CMK (cell line): Measurements from ENCODE around the gene XK.
"Not testable (repeated sequence)": the region's sequence is repeated elsewhere in the genome, so short reads cannot be mapped to it uniquely, and the experiment has no call there.

ENCODE experiments used
- DNase-seq: peaks from one replicate; pipeline ENCODE4 v3.0.0-alpha.2; 2010; ENCODE audit warnings: low read depth

XK gene

DNA sequence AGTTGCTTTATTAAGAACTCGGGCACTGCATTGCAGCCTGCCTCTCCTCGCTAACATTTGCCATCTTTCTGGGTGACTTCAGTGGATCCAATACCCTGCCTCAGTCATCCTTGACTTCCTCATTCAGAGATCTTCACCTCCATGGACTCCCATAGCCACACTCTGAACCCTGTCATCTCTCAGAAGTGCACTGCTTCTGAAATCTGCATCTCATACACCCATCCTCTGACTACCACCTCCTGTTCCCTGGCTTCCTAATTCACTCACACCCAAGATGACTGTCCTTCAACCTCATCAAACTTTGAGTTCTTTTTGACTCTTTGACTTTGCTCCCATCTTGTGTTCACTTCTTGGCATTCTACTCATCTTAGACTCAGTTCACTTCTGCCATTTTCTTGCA lies 68.9 kb downstream of the XK start:
- DNase-seq, result no peak

DNA sequence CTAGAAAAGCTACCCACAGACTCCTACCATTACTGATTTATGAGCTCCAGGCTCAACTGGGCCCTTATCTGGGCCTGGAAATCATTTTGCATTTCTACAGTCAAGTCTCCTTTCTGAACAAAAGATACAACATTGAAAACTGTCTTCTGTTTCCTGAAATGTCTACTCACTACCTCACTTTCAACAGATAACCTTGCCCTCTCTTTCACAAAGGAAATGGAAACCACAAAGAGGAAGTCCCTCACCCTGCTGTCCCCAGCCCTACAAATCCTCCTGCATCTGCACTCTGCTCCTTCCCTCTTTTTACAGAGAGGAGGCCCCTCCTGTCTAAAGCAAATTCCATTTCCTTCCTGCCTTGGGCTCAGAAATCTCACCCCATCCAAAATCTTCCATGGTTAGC lies 69.4 kb downstream of the XK start:
- peak; percentile 49 for DNase-seq

DNA sequence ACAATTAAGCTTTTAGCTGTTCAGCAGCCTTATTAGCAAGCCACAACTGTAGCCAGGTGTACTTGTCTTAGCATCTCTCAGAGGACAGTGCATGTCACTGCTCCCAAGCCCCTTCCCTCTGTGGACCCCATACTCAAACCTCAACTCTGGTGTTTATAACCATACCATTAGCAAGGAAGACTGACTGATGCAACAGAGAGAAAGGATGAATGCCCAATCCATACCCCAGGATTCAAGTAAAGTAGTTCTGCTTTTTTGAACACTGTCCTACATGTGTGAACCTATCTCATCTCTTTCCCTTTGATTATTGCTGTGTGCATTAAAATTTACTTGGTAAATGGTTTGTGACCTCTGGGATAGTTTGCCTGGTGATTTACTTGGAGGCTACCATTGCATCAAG lies 71.5 kb downstream of the XK start:
- no peak for DNase-seq

DNA sequence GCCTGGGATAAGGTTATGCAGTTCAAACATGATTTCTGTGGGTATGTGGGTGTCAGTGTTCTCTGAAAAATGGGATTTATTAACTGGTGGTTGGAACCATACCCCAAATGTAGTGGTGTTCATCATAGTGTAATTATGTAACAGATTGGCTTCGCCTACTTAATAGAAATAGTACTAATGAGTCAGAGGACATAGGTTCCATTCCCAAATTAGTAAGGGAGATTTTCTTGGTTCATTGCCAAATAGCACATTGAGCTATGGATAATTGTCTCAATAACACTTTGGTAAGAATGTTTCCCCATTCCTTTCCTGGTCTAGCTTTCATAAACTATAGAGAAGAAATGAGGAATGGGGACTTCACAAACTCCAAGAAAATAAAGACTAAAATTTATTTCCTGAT lies 73.8 kb downstream of the XK start:
- no peak for DNase-seq

DNA sequence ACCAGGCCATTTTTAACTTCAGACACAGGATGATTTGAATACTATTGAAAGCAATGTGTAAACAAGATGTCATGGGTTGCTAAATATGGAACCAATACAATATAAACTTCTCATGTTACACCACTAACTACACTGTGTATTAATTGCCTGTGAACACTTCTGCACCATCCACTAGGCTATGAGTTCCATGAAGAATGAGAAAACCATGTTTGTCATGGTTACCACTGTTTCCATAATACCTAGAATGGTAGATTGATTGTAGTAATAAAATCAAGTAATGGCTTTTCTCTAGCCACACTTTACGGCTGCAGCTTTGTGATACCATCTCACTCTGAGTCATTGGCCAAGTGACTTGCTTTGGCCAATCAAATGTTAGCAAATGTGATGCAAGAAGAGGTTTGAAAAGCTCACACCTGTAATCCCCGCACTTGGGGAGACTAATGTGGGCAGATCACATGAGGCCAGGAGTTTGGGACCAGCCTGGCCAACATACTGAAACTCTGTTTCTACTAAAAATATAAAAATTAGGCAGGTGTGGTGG lies 74.4 kb downstream of the XK start:
- no peak for DNase-seq

DNA sequence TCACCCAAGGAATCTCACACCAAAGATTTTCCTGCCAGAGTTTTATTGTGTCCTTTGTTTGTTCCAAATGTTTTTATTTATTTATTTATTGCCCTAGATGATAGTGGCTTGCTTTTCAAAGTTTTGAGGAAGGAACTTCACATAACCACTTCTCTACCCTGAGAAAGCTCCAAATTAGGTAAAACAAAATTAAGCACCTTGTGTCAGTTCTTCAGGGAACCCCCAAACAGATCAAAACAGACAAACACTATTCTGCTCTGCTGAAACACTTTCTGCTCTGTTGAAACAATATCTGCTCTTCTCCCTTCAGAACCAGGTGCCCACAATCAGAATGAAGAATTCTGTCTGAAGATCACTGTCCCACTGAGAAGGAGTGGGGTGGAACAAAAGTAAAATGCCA lies 77.8 kb downstream of the XK start:
- no peak for DNase-seq

DNA sequence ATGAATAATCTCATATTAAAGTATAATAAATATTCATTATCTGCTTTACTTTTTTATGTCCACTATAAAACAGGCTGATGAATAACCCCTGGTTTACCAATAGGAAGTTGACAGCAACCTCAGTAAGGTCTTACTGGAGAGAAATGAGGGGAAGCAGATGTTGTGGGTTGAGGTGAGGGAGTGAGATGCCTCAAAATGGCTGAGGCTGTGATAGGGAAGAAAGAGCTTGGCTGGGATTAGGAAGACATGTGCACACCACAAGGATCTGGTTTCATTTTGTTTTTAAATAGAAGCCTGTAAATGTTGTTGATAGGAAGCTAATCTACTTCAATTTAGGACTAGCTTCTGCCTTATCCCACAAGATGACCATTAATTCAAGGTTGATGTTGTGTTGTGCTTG lies 79.9 kb downstream of the XK start:
- peak; percentile 81 for DNase-seq

DNA sequence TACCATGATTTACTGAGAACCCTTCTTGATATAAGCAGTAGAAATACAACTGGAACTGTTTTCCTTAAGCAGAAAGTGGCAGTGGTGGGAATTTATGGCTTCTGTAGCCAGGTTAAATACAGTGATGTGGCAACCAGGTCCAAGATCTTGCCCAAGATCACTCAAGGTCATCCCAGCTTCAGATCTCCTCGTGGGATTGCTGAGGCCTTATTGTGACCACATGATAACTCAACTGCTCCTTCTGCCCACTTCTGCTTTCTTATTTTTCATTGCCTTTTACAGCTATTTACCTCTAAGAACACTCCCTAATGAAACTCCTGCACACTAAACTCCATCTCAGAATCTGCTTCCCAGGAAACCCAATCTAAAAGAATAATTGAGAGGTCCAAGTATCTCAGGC lies 81.8 kb downstream of the XK start:
- DNase-seq, result no peak

DNA sequence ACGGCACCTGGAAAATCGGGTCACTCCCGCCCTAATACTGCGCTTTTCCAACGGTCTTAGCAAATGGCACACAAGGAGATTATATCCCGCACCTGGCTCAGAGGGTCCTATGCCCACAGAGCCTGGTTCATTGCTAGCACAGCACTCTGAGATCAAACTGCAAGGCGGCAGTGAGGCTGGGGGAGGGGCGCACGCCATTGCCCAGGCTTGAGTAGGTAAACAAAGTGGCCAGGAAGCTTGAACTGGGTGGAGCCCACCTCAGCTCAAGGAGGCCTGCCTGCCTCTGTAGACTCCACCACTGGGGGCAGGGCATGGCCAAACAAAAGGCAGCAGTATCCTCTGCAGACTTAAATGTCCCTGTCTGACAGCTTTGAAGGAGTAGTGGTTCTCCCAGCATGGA lies 83.3 kb downstream of the XK start:
- not testable (repeated sequence) for DNase-seq

DNA sequence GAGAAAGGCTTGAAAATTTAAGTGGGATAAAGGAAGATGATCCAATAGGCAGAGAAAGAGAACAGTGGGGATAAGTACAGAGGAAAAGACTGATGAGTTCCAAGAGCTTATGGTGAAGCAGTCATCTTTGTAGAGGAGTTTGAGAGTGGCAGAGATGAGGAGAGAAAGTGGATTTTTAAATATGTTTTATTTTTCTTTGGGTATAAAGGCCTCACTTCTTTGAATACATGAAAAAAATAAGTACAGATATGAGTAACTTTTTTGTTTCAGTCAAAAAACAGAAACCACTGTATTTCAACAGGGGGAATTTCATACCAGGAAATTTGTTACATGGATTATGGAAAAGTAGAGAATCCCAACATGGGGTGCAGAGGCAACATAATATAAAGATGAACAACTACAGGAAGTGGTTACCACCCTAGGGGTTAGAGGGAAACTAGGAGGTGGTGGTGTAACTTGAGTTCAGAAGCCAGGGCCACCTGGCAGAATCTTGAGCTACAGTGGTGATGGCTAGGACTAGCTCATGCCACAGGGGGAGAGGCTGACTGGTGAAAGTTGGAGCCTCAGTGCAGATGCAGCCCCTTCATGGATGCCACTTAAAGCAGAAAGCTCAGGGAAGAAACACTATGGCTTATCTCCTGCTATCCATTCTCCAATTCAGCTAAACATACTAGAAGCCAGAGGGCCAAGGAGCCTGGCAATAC lies 90.8 kb downstream of the XK start:
- DNase-seq, result no peak

DNA sequence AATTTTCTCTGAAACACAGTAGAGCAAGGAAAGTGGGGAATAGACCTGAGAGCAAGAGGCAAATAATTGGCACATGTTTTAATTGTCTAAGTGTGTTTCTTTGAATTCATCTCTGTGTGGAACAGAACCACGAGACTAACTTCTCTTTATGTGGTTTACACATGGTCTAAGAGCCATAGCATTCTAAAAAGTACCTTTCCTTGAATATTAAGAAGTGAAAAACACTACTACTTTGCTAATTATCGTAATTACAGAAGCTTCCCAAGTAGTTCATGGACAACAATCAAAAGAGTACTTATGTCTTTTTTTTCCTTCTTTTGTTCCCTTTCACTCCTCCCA lies 91.4 kb downstream of the XK start:
- DNase-seq, result no peak

DNA sequence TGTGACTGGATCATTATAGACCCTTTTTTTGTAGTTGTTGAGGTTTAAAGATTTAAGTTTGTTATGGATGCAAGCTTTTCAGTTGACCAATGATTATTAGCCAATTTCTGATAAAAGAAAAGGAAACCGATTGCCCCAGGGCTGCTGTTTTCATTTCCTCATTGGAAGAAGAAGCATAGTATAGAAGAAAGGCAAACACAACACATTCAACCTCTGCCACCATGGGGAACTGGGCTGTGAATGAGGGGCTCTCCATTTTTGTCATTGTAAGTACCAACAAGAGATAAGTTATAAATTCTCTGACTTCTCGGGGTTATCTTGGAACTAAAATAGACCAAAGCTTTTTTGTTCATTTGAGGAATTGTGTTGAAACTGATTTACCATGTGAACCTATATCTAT lies 94.3 kb downstream of the XK start, which contains the start of gene CYBB:
CYBB (plus strand) TSS at position 203 of the 400 bp plus-strand sequence; CDS start at position 222, 19 bp downstream.
- DNase-seq, result no peak

DNA sequence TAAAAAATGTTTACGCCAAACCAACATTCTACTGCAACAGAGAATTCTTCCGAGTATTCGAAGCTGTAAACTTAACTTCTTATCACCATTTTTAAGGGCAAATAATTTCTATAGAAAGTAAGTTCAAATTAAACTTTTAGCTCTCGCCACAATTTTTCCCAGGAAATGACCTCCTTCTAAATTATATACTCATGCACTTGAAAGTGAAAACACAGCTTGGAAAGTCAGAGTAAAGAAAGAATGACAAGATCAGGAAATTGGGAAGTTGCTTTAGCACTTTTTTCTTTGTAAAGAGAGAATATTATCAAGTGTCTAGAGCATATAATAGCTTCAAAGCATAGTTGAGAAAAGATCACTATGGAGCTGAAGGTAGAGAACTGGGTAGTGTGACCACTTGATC lies 95.5 kb downstream of the XK start:
- no peak for DNase-seq
